DMS153 (cell line): Measurements from ENCODE around the gene EPHA1.

Experiments
- DNase-seq: peaks from one replicate; lab custom pipeline; 2025; lab: John Stamatoyannopoulos, UW

EPHA1 gene

DNA sequence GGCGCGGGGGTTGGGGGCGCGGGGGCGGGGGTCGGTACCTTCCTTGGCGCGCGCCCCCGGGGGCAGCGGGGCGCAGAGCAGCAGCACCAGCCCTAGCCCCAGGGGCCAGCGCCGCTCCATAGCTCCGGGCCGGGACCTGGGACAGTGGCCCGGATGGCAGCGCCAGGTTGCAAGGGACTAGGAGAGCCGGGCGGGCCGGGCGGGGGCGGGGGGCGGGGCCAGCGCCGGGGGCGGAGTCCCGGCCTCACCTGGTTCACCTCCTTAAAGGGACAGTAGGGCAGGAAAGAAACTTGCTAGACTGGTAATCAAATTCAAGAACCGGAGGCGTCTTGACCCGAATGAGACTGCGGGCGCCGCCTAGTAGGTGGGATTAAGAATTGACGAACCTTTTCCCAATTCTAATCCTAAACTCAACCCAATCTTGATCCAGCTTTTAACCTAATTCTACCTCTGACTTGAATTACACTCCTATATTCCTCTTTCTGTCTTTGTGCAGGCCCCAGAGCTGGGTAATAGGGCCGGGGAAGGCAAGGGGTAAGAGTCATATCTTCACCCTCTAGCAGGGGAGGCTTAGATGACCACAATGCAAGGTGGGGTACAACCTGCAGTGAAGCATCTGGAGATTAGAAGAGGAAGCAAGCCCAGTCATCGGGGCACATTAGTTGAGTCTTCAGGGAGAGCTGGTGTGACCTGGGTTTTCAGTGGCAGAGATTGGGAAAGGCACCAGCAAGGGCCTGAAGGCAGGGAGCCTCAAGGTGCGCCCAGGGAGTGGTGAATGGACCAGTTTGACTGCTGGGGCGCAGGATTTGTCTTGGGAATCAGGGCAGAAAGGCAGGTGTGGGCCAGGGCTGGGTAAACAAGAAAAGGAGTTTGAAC lies at the start of gene EPHA1:
TSS of gene EPHA1 (minus strand) at position 171 of the 876 bp plus-strand sequence. CDS start at position 120, 51 bp downstream.
- no peak for DNase-seq

DNA sequence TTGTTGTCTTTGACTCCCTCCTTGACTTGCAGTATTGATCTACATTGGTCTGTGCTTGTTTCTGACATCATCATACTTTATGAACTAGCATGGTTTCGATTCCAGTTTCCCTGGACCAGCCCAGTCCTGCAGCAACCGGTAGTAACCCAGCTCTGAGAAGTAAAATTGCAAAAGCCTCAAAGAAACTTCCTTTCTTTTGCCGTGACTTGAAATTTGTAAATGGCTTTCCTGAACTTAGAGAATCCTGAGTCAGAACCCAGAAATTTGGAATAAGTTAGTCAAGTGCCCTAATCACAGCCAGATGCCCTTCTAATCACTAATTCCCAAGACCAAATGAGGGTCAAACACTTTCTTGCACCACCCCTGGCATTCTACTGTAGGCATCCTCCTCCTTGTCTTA lies 49.6 kb upstream of the EPHA1 start:
- no peak for DNase-seq

DNA sequence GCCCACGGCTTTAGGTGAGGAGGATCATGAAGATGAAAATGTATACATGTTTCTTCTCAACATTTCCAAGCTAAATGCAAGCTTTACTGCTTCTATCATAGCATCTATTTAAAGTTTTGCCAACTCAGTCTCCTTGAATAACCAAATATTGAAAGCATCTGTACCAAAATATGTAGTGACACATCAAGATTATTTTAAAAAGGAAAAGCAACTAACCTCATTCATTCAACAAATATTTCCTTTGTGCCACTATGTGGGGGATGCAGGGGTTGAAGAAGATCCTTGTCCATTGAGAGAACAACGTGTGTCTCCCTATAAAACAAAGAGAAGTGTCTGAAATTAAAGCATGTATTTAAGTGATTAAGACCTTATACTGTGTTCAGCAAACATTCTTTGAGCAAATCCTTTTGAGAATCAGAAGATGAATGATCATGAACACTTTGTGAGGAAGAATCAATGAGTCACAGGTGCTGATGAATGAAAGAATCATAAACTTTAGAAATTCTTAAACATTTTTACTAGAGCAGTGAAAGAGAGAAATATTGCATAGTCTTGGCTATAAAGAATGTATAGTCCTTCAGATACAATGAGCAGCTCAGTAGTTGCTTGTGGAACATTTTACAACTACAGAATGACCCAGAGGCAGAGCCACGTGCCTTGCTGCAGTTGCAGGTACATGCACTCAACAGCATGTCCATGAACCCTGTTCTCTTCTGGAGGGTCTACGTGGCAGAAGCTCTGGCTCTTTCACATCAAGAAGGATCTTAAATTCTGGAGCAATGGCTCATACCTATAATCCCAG lies 48.5 kb upstream of the EPHA1 start:
- DNase-seq = no peak

- DNase-seq = no peak
These were observed 47.3 kb upstream of the EPHA1 start for GRCh38 chr7:143455942-143456341.

DNA sequence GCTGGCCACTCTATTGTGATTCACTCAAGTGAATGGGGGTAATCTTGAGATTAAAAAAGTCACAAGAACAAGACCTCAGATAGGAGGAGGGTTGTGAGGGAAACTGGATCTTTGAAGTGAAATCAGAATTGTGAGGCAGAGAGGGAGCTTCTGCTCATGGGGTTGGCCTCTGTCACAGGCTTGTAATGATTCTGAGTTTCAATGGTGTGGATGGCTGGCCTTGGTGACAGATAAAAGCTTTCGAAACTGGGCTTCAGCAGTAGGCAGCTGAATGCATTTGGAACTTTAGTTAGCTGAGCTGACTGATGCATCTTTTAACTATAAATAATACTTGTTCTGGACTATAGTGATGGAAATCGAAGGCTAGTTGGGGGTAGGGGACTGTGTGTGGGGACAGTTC lies 46.8 kb upstream of the EPHA1 start:
- no peak for DNase-seq

GRCh38 chr7:143454091-143454680 lies 45.5 kb upstream of the EPHA1 start:
- DNase-seq = no peak

- no peak for DNase-seq
These were observed 43.8 kb upstream of the EPHA1 start for GRCh38 chr7:143452495-143452894.

DNA sequence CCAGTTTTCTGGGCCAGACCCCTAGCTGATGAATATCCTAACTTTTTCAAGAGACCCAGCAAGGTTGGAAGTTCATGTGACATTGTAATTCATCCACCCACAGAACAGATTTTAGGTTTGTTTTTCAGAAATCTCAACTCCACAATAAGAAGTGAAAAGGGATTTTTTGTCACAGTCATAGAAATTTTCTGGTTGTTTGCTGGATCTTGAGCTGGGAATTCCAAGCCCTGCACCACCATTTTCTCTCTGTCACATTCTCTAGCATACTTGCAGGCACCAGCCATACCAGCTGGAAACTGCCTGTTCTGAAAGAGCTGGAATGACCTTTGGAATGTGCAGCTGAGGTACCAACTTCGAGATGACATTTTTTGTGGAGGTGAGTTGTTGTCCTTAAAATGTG lies 43.1 kb upstream of the EPHA1 start:
- DNase-seq = no peak

GRCh38 chr7:143451122-143451521 lies 42.5 kb upstream of the EPHA1 start:
- no peak for DNase-seq

- DNase-seq = no peak
These were observed 41.1 kb upstream of the EPHA1 start for GRCh38 chr7:143449793-143450192.

GRCh38 chr7:143448429-143448828 lies 39.8 kb upstream of the EPHA1 start:
- DNase-seq = no peak

- no peak for DNase-seq
These were observed 38.8 kb upstream of the EPHA1 start for GRCh38 chr7:143447466-143447865.

DNA sequence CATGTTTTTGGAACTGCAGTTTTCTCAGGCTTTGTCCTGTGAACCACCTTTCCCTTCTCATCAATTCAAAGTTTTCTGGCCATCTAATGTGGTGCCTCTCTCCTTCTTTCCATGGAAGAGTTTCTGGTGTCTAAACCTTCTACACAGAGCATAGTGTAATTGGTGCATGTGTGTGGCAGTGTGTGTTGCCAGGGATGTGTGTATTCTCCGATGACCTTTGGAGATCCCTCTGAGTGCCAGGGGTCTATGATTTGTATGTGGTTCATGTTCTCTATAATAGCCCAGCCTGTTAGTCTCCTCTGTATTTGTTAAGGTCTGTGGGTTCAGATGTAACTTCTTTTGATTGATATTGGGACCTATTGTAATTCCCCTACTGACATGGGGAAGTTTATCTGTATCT lies 36.1 kb upstream of the EPHA1 start:
- DNase-seq = no peak

GRCh38 chr7:143444063-143444782 lies 35.6 kb upstream of the EPHA1 start:
- DNase-seq = no peak

- no peak for DNase-seq
These were observed 34.5 kb upstream of the EPHA1 start, which contains the start of gene TAS2R60 for GRCh38 chr7:143443153-143443552. TAS2R60 (plus strand) TSS chr7:143443453; CDS start chr7:143443453, 0 bp downstream.

GRCh38 chr7:143439866-143440265 lies 31.2 kb upstream of the EPHA1 start:
- DNase-seq = no peak

- DNase-seq = no peak
These were observed 28.9 kb upstream of the EPHA1 start for GRCh38 chr7:143437578-143437977.

GRCh38 chr7:143436325-143436946 lies 27.8 kb upstream of the EPHA1 start:
- no peak for DNase-seq

DNA sequence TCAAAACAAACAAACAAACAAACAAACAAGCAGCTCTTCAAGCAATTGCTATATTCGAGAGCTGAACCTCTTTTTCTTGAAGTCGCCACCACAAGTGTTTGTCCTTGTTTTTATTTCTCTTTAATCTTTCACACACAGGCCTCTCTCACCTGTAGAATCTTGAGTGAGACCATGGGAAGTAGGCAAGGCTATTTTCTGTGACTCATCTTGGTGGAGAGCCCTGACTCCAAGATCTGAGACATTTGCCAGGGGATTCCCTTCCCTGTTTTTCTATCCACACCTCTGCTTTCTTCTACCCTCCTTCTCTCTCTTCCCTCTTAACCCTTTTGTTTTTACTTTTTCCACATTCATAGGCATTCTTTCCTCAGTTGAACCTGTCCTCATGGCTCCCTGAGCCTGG lies 26.6 kb upstream of the EPHA1 start:
- no peak for DNase-seq

- no peak for DNase-seq
These were observed 26.0 kb upstream of the EPHA1 start for GRCh38 chr7:143434660-143435059.

DNA sequence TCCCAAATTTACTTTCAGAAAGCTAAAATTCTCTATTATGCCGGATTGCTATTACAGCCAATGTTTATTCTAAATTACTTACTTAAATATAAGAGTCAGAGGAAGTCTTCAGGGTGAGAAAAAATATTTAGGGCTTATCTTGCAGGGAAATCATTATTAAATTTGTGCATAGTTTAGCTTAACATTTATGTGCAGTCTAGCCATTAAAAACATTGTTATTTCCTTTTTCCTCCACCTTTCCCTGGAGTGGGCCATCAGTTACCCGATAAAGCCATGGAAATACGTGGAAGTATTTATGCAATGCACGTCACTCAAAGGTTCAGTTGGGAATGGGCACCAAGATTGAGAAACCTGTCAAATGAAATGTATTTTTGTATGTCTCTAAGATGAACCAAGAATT lies 25.1 kb upstream of the EPHA1 start:
- no peak for DNase-seq

DNA sequence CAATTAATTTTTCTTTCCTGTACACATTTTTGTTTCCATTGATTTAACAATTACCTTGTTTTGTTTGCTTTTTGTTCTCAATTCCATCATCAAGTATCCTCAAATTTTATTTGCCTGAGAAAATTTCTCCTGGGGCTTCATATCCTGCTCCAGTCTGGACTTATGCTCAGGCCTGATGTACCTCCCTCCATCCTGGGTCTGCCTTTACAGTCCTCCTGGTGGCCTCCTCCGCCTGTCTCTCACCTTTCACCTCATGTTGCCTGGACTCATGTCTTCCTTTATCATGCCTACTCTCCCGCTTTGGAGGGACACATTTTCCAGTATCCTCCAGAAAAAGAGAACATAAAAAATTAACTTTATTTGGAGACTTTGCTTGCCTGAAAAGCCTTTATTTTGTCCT lies 22.5 kb upstream of the EPHA1 start:
- no peak for DNase-seq
